ENCODE data around the gene INTS13.

- no peak for TF ChIP-seq EP300 (IDR thresholded peaks at IDR 0.05)
- TF ChIP-seq, protein P1, sequence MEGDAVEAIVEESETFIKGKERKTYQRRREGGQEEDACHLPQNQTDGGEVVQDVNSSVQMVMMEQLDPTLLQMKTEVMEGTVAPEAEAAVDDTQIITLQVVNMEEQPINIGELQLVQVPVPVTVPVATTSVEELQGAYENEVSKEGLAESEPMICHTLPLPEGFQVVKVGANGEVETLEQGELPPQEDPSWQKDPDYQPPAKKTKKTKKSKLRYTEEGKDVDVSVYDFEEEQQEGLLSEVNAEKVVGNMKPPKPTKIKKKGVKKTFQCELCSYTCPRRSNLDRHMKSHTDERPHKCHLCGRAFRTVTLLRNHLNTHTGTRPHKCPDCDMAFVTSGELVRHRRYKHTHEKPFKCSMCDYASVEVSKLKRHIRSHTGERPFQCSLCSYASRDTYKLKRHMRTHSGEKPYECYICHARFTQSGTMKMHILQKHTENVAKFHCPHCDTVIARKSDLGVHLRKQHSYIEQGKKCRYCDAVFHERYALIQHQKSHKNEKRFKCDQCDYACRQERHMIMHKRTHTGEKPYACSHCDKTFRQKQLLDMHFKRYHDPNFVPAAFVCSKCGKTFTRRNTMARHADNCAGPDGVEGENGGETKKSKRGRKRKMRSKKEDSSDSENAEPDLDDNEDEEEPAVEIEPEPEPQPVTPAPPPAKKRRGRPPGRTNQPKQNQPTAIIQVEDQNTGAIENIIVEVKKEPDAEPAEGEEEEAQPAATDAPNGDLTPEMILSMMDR (IDR thresholded peaks at IDR 0.05): no peak
Observed at GRCh38 chr12:26979733-26980132, 42.0 kb upstream of the INTS13 start.

Measured in sigmoid colon (tissue), 4 donors.